Activated T-helper 1 cell treated with Interleukin-2 at 50 U/mL for 16 hours (primary cell): ENCODE measurements around the gene CDA.

Source experiments
- DNase-seq: peaks from one replicate; pipeline ENCODE4 v3.0.0-alpha.2; 2020; ENCODE audit warnings: low read depth

Gene CDA

DNA sequence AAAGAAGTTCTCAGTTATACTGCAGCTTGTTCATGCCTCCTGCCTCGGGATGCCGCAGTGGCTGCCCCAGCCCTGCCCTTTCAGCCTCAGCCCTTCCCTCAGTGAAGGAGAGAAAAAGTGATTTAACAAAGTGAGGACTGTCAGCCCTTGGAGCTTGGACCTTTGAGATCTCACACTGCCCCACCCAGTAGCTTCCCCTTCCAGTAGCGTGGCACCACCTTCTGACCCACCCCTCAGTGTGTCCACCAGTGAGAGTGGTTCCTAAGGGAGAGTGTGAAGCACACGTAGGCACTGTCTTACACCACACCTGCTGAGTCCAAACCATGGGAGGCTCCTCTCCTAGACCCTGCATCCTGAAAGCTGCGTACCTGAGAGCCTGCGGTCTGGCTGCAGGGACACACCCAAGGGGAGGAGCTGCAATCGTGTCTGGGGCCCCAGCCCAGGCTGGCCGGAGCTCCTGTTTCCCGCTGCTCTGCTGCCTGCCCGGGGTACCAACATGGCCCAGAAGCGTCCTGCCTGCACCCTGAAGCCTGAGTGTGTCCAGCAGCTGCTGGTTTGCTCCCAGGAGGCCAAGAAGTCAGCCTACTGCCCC, at the start of gene CDA:
Gene CDA, plus strand, starts transcription at position 464 of the 592 bp plus-strand sequence. Its CDS starts 33 bp downstream, at position 497.
- DNase-seq, result no peak

DNA sequence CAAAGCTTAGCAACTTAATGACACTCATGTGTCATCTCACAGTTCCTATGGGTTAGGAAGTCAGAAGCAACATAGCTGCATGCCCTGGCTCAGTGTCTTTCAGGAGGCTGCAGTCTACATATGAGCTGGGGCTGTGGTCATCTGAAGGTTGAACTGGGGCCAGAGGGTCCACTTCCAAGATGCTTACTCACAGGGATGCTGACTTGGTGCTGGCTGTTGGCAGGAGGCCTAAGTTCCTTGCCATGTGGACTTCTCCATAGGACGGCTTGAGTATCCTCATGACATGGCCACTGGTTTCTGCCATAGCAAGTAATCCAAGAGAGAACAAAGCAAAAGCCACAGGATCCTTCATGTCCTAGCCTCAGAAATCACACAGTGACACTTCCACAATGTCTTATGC, 48.6 kb upstream of the CDA start:
- DNase-seq, result no peak

DNA sequence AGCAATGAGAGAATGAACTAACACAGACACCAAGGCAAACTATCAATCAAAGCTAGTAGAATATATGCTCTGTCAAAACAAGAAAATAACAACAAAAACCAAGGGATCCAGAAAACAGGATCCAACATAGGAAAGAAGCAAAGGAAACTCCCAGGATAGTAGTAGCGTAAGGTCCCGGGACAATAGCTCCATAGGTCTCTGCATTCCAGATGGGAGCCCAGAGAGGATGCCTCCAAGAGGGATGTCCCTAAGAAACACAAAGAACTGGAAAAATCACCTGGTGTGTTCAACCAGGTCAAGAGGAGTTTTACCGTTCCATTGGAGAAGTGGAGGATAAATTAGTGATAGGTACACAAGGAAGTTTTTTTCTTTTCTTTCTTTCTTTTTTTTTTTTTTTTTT, 42.3 kb upstream of the CDA start:
- no peak for DNase-seq

DNA sequence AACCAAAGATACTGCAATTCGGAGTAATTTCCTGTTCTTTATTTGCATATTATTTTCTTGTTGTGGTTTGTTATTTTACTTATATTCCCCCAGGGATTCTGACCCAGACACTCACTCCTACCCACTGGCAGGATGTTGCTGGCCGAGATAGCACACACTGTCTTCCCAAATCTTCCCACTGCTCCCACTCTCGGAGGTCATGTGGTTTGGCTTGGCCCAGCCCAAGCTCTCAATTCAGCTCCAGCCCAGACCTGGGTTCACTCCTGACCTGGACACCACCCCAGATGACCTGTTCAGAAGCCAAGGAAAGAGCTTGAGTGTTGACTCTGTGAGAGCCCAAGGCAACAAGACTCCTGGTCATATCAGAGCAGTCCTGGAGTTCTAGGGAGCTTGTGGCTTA, 37.7 kb upstream of the CDA start:
- no peak for DNase-seq

DNA sequence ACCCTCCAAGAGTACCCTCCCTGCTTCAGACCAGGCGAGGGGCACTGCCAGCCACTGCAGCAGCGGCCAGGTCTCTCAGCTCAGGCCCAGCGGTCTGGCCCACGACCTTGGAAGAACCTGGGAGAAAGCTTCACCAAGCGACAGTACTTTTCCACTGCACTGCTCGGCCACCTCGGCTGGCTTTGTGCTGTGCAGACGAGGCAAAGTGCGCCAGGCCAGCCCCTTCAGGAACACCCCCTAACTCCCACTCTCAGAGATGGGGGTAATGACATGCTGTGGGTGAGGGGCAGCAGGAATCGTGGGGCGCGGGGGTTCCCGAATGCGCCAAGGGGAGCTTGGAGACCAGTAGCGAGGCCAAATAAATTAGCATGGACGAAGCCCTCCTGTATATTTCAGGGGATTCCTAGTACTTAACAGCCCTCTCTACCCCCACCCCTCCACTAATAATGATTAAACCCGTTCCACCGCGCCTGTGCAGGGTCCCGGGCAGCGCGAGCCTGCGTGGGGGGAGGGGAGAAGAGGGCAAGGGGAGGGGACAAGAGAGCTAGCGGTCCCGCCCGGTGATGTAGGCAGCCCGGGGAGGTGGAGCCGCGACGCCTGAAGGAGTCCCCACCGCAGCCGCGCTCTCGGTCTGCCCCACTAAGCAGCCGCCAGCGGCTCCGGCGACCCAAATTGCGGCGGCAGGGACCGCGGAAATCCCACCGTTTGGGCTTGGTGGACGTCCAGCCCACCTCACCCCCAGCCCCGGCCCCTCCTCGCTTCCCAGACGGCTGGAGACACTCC, 36.8 kb upstream of the CDA start, which contains the start of gene FAM43B:
Gene FAM43B, plus strand, starts transcription at position 629 of the 783 bp plus-strand sequence. CDS start 401 bp downstream, outside the sequence.
- no peak for DNase-seq

DNA sequence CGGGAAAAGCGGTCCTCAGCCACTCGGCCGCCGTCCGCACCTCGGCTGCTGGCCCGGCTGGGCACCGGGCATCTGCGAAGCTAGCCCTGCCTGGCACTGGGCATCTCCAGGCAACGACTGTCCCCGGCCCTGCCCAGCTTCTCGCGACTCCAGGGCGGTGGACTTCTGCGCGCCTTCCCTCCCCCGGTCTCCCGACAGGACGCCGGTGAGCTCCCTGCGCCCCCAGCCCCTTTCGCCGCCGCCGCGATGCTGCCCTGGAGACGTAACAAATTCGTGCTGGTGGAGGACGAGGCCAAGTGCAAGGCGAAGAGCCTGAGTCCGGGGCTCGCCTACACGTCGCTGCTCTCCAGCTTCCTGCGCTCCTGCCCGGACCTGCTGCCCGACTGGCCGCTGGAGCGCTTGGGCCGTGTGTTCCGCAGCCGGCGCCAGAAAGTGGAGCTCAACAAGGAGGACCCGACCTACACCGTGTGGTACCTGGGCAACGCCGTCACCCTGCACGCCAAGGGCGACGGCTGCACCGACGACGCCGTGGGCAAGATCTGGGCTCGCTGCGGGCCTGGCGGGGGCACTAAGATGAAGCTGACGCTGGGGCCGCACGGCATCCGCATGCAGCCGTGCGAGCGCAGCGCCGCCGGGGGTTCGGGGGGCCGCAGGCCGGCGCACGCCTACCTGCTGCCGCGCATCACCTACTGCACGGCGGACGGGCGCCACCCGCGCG, 36.0 kb upstream of the CDA start:
- no peak for DNase-seq

DNA sequence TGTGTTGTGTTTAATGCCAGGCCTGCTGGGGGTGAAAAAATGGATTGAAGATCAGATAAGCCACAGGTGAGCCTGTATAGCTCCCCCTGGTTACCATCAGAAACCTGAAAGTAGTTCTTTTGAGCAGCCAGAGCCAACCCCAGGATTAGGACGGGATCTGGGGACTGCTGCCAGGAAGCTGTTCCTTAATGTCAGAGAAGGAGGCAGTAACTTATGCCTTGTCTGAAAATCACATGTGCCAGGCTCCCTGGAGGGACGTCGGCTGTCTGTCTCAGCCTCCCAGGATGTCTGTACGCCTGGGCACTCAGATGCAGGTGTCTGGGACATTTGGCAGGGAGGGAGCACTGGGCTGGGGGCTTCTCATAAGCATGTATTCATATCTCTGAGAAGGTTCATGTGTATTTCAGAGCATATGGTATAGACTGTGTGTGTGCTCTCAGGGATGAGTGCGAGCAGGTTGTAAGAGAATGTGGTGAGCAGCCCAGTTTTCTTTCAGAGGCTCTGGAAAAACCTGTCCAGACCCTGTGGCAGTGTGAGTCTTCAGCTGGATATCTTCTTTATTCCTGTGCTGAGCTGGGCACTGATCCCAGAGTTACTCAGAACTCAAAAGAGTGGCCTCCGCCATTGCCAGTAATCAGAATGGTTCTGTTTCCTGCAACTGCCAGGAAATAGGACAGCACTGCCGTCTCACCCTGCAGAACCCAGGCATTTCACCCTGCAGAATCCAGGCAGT, 33.7 kb upstream of the CDA start:
- no peak for DNase-seq

DNA sequence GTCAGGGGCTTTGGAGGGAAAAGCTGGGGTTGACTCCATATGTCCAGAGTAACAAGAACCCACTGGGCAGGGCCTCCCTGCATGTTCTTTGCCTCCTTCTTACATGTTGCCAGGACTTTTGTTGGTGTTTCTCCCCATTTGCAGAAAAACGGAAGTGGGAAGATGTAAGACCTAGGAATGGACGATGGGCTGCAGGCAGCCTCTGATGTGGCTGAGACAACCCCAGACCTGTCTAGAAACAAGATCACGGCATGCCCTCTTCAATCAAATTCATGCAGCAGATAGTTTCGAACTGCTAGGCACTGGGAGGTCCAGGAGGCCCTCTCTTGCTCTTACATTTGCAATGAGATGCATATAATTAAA, 33.2 kb upstream of the CDA start:
- no peak for DNase-seq

DNA sequence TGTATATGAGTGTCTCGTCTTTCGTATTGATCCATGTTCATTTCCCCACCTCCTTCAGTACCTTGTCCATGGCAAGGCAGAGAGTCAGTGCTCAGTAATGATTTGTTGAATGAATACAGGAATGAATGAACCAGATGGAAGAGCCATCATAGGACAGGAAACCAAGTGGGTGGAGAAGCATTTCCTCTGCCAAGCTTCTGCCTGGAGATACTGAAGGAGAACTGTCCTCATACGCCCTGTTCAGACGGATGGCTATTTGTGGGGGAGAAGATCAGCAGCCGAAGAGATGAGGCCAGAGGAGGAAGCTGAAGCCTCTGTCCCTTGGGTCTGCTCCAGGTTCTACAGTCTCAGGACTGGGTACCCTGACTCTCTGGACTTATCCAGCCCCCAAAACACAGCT, 30.7 kb upstream of the CDA start:
- no peak for DNase-seq

DNA sequence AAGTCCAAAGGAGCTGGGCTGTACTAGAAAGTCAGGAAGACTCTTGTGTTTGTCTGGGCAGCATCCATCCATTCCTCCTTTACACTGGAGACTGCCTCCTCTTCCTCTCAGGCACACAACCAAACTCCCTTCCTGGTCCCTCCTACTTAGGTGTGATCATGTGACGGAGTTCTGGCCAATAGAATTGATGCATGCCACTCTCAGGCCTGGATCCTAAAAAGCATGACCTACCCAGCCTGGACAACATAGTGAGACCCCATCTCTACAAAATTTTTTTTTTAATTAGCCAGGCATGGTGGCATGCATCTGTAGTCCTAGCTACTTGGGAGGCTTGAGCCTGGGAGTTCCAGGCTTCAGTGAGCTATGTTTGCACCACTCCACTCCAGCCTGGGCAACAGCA, 27.9 kb upstream of the CDA start:
- DNase-seq, result no peak

DNA sequence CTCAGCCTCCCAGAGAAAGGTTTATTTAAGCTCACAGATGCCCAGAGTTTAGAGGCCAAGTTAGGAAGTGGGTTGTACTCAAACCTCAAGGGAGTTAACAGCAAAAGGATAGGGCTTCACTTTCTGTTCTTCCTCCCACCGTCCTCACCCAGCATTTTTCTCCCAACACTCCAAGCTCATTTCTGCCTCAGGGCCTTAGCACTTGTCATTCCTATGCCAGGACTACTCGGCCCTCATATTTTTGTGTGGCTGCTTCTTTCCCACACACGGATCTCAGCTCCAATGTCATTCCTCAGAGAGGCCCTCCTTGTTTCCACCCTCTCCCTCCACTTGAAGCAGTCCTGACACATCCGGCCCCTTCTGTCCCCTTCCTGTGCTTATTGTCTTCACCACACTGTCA, 23.7 kb upstream of the CDA start:
- no peak for DNase-seq

DNA sequence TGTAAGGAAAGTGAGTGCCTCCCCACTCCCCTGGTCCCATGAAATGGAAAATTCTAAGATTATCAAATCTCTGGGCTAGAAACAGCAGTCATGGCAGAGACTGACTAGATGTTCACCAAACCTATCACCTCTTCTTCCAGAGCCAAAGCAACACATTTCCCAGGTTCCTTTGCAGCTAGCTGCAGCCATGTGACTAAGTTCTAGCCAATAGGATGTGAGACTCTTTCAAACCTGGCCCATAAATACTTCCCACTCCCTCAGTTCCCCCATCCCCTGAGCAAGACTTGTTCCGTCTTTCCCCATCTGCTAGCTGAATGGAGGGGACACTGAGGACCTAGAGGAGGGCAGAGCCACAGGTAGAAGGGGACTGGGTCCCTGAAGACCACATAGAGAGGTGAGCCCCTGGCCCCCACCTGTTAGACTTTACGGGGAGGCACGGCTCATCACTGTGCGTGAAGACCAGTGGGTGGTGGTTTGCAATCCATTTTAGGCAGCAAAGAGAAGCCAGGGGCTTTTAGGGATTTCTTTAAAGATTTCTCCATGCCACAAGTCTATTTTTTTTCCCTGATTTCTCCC, 19.3 kb upstream of the CDA start:
- DNase-seq, result no peak

DNA sequence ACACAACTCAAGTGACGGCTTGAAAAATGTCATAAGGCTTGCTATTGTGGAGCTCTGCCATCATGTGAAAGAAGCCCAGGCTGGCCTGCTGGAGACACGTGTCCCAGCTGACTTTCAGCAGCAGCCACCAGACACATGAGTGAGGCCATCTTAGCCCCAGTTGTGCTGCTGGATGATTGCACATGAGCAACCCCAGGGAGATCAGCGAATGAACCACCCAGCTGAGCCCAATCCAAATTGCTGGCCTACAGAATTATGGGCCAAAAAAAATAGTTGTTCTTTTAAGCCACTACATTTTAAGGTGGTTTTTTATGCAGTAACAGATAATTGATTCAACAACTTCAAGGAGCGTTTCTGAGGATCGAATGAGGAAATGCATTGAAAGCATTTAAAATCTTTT, 17.5 kb upstream of the CDA start:
- DNase-seq, result no peak

DNA sequence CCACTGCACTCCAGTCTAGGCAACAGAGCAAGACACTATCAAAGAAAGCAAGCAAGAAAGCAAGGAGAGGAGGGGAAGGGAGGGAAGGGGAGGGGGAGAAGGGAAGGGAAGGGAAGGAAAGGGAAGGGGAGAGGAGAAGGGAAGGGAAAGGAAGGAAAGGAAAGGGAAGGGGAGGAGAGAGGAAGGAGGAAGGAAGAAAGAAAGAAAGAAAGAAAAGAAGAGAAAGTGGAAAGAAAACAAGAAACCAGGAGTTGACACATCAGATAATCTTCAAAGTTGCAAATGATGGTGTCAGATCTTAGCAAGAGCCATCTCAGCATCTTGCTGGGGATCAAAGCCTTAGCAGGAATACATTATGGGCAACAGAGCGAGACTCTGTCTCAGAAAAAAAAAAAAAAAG, 14.9 kb upstream of the CDA start:
- DNase-seq, result no peak

DNA sequence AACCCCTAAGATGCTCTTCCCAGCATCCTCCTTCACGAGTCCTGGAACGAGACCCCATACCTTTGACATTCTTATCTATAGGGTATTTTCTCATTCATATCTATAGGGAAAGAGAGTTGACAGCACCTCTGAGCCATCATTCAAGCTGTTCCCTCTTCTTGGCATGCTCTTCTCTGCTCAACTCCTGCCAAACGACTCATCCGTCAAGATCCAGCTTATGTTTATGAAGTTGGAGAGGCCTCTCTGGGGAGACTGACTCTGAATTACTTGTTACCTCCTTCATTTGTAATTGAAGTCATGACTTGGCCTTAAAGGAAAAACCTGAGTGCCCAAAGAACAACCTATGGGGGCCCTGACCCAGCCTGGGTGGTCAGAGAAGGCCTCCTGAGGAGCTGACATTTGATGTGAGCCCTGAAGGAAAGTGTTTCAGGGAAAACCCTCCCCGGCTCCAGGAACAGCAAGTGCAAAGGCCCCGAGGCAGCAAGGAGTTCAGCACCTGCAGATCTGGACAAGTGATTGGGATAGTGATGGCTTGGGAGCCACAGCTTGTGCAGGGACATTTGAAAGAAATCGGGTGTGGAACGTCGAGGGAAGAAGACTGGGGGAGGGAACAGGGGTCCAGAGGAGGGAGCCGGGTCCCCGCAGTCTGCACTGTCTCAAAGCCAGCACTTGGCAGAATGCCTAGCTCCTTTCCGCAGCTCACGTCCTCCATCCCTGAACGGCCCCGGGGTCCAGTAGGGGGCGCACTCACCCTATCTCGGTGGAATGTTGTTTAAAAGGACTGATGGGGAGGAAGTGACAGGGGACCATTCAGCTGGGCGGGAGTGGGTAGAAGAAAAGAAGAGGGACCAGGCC, 14.0 kb upstream of the CDA start:
- peak; percentile 23 for DNase-seq

DNA sequence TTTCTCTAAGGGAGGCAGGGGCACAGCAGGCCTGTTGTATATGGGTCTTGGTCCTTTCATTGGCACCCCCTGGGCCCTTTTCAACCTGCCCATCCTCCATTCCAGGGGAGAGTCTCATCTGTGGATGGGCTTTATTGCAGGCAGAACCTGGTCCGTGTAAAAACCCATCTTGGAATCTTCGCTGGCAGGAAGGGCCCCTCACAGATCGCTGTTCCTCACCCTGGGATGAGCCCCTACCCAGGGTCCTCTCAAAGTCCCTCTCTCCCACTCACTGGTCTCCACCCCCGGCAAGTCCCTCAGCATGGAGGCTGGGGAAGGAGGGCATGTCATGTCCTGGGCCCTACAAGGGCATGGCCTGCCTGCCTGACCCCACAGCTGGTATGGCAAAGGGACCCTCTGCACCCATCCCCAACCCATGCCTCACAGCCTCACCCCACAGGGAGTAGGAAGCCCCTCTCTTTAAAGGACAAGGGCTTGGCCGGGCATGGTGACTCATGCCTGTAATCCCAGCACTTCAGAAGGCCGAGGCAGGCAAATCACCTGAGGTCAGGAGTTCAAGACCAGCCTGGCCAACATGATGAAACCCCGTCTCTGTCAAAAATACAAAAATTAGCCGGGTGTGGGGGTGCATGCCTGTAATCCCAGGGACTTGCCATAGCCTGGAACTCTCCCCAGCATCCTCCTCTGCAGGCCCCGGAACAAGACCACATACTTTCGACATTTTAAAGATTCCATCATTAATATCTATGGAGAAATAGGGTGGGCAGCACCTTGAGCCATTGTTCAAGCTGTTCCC, 13.2 kb upstream of the CDA start:
- DNase-seq, result no peak

DNA sequence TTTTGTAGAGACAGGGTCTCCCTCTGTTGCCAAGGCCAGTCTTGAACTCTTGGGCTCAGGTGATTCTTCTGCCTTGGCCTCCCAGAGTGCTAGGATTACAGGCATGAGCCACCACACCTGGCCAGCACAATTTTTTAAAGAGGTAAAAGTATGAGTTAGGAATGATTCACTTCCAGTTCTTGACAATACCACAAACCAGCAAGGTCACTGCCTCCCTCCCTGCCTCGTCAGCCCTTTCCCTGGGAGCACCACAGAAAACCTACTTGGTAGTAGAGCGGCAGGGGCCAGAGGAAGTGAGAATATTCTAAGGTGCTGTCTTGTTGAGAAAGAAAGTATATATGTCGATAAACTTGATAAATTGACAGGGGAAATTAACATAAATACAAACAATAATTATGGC, 10.8 kb upstream of the CDA start:
- no peak for DNase-seq

DNA sequence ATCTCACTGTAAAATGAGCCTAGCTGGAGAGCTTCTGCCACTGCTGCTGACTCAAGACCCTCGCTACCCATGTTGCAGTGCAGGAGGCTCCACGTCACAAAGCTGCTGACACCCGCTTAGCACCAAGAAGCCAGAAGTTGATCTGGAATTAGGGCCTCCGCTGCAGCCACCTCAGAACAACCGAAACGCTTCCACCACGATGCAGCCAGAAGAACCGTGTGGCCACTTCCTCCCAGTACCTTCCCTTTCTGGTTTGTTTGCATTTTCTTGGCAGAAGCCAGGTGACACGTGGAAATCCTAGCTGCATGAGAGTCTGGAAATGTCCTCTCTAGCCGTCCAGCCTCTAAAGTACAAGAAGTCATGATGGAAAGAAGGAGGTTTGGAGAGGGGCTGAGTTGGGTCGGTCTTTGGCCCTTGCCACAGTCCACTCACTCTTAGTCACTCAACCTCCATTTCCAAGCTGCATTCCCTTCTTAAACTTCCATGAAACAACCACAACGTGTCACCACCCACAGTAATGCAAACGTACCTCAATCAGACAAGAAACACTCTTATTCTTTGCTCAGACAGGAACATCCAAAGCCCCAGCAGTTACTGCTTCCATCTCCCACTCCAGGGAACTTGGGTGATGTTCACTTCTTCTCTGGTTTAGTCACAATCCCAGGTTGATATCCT, 10.0 kb upstream of the CDA start:
- no peak for DNase-seq

DNA sequence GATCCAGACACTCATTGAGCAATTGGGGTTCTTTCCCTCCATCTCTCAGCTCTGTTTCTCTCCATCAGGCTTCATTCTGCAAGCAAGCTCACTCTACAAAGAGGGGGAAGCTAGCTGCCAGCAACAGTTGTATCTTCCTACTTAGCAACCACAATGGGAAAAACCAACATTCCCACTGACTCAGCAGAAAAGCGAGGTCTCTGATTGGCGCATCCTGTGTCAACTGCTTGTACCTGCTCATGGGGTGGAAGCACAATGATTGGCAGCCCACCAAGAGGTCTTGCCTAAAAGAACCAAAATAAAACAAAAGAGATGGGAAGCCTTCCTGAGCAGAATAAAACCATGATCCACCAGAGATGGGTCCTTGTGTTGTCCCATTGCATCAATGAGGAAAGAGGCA, 4.0 kb upstream of the CDA start:
- DNase-seq, result no peak
